Measurements from ENCODE around the gene CGB5. TPM values are rescaled to one million over a fixed set of nuclear protein-coding genes. Genes with fewer than 3 reads are reported as not detected.
"Not testable (repeated sequence)": the region's sequence is repeated elsewhere in the genome, so short reads cannot be mapped to it uniquely, and the experiment has no call there.

CGB5 gene
- not detected in 2 replicates for total RNA-seq
- long read RNA-seq = 0 reads

- not testable (repeated sequence) for H3K4me1 Mint-ChIP-seq; H3K9me3 Mint-ChIP-seq; H3K27ac Mint-ChIP-seq (ENCODE audit: unreplicated experiment); DNase-seq (ENCODE audit: low read depth, low spot score); H3K4me3 Mint-ChIP-seq; H3K36me3 Mint-ChIP-seq (ENCODE audit: low read depth); H3K27me3 Mint-ChIP-seq (ENCODE audit: low read depth)
These were observed at the start of gene CGB5 for GRCh38 chr19:49043548-49043947. Gene CGB5, plus strand, starts transcription at chr19:49043848. Its CDS starts 362 bp downstream, at chr19:49044210.

GRCh38 chr19:48994035-48994386 is 49.6 kb upstream of the CGB5 start:
- no peak for TF ChIP-seq CTCF (conservative IDR thresholded peaks at IDR 0.05)
- Mint-ChIP-seq H3K36me3 (ENCODE audit: low read depth) (no peaks in the 10 kb centered on the region), H3K4me1 (peaks cover 48% of the 10 kb centered on the region), H3K9me3 (no peaks in the 10 kb centered on the region), H3K4me3 (peak overlapping the region; percentile 99), H3K27me3 (ENCODE audit: low read depth) (no peaks in the 10 kb centered on the region), H3K27ac (ENCODE audit: unreplicated experiment) (peak overlapping the region; percentile 96)
- DNase-seq (ENCODE audit: low read depth, low spot score) = no peak

GRCh38 chr19:48997972-48998371 is 45.7 kb upstream of the CGB5 start:
- Mint-ChIP-seq H3K27ac (ENCODE audit: unreplicated experiment) (peak overlapping the region; percentile 65), H3K4me3 (peak overlapping the region; percentile 64), H3K4me1 (peaks cover 37% of the 10 kb centered on the region), H3K9me3 (no peaks in the 10 kb centered on the region), H3K27me3 (ENCODE audit: low read depth) (no peaks in the 10 kb centered on the region), H3K36me3 (ENCODE audit: low read depth) (peaks cover 2% of the 10 kb centered on the region)
- peak; percentile 62 for TF ChIP-seq CTCF (conservative IDR thresholded peaks at IDR 0.05)
- DNase-seq (ENCODE audit: low read depth, low spot score) = peak; percentile 74

GRCh38 chr19:48999481-49000325 is 43.9 kb upstream of the CGB5 start:
- H3K27me3 Mint-ChIP-seq (ENCODE audit: low read depth) = no peaks in the 10 kb centered on the region
- peak; percentile 76 for TF ChIP-seq CTCF (conservative IDR thresholded peaks at IDR 0.05)
- H3K4me3 Mint-ChIP-seq = peak overlapping the region; percentile 72
- no peaks in the 10 kb centered on the region for H3K9me3 Mint-ChIP-seq
- H3K4me1 Mint-ChIP-seq = peaks cover 26% of the 10 kb centered on the region
- peak overlapping the region; percentile 67 for H3K27ac Mint-ChIP-seq (ENCODE audit: unreplicated experiment)
- H3K36me3 Mint-ChIP-seq (ENCODE audit: low read depth) = peaks cover 4% of the 10 kb centered on the region
- peak; percentile 75 for DNase-seq (ENCODE audit: low read depth, low spot score)

- Mint-ChIP-seq H3K27ac (ENCODE audit: unreplicated experiment) (no peak overlapping the region), H3K27me3 (ENCODE audit: low read depth) (no peaks in the 10 kb centered on the region), H3K36me3 (ENCODE audit: low read depth) (peaks cover 6% of the 10 kb centered on the region), H3K9me3 (no peaks in the 10 kb centered on the region), H3K4me3 (no peak overlapping the region), H3K4me1 (peaks cover 8% of the 10 kb centered on the region)
- no peak for TF ChIP-seq CTCF (conservative IDR thresholded peaks at IDR 0.05)
- DNase-seq (ENCODE audit: low read depth, low spot score) = no peak
These were observed 39.5 kb upstream of the CGB5 start for GRCh38 chr19:49004133-49004532.

- Mint-ChIP-seq H3K36me3 (ENCODE audit: low read depth) (peaks cover 4% of the 10 kb centered on the region), H3K4me3 (no peak overlapping the region), H3K27me3 (ENCODE audit: low read depth) (no peaks in the 10 kb centered on the region), H3K27ac (ENCODE audit: unreplicated experiment) (peak overlapping the region; percentile 19), H3K9me3 (no peaks in the 10 kb centered on the region), H3K4me1 (no peaks in the 10 kb centered on the region)
- no peak for TF ChIP-seq CTCF (conservative IDR thresholded peaks at IDR 0.05)
- DNase-seq (ENCODE audit: low read depth, low spot score) = no peak
These were observed 38.6 kb upstream of the CGB5 start for GRCh38 chr19:49004964-49005614.

All from neural crest cell (in vitro differentiated cells).